ENCODE measurements around the gene RABGGTA.
"Not testable (repeated sequence)": the region's sequence is repeated elsewhere in the genome, so short reads cannot be mapped to it uniquely, and the experiment has no call there.

RABGGTA gene

GRCh38 chr14:24222987-24223386 lies 48.4 kb downstream of the RABGGTA start:
- DNase-seq (ENCODE audit: low read depth in 3 of 3, low spot score in 1 of 3): not testable (repeated sequence)

GRCh38 chr14:24219521-24219920 lies 51.9 kb downstream of the RABGGTA start:
- DNase-seq (ENCODE audit: low read depth in 3 of 3, low spot score in 1 of 3): no peak

- no peak for DNase-seq (ENCODE audit: low read depth in 3 of 3, low spot score in 1 of 3)
Measured at GRCh38 chr14:24219080-24219479, 52.3 kb downstream of the RABGGTA start.

GRCh38 chr14:24216876-24217275 lies 54.5 kb downstream of the RABGGTA start:
- DNase-seq (ENCODE audit: low read depth in 3 of 3, low spot score in 1 of 3): not testable (repeated sequence)

GRCh38 chr14:24216345-24216699 lies 55.1 kb downstream of the RABGGTA start:
- no peak for DNase-seq (ENCODE audit: low read depth in 3 of 3, low spot score in 1 of 3)

All from stimulated activated CD4-positive, alpha-beta T cell treated with anti-CD3 and anti-CD28 coated beads, TNF-alpha, amount 100 ng/mL, for 1 hour (primary cell).